Right lobe of liver (tissue), 6 donors: ENCODE data around the gene MTA1. TPM values are rescaled to one million over a fixed set of nuclear protein-coding genes. Genes with fewer than 3 reads are reported as not detected.

Experiments used
- ATAC-seq, 4 donors: fragments of 200-7000 bp; cut with Tn5 transposase; one replicate each; pipeline ENCODE4 v1.9.1; 2020; ENCODE audit warnings: mild to moderate bottlenecking in 4 of 4, moderate library complexity in 4 of 4
- DNase-seq, 3 donors: peaks; one replicate each; pipeline ENCODE4 v3.0.0-alpha.2; 2020
- H3K27ac ChIP-seq, 3 donors: fragments of 200-600 bp; one replicate each; pipeline ENCODE4 v1.8.0; 2022
- H3K27me3 ChIP-seq, 2 donors: fragments of 200-600 bp; one replicate each; pipeline ENCODE4 v1.8.0; 2022
- H3K36me3 ChIP-seq, 4 donors: fragments of 200-600 bp; sonication (generic) in 1 of 4; one replicate each; pipeline versions ENCODE4 v1.5.1 to v1.8.0; 2017 to 2022; ENCODE audit warnings: control low read depth in 1 of 4
- H3K4me1 ChIP-seq, 4 donors: fragments of 200-600 bp; sonication (generic) in 1 of 4; one replicate each; pipeline versions ENCODE4 v1.5.1 to v1.8.0; 2017 to 2022; ENCODE audit warnings: control low read depth in 1 of 4
- H3K4me3 ChIP-seq, 3 donors: fragments of 200-600 bp; one replicate each; pipeline ENCODE4 v1.8.0; 2022
- H3K9me3 ChIP-seq, 4 donors: fragments of 200-600 bp; sonication (generic) in 1 of 4; one replicate each; pipeline versions ENCODE4 v1.5.1 to v1.8.0; 2017 to 2022; ENCODE audit warnings: control low read depth in 1 of 4
- POLR2A ChIP-seq: fragments of 450-650 bp; IDR thresholded peaks from one replicate; pipeline ENCODE4 v1.6.1; 2017; ENCODE audit warnings: antibody characterized with exemption, mild to moderate bottlenecking
- WGBS: methylation state at CpG from one replicate; pipeline ENCODE4 v1.1.6; 2018; ENCODE audit warnings: low coverage, low lambda C conversion rate; ENCODE audit not compliant: insufficient coverage; ENCODE audit errors: missing lambda C conversion rate; 5-methylcytosine and 5-hydroxymethylcytosine counted together
- intact Hi-C, 2 donors: fragments of 100-400 bp; cut with DNase I; formaldehyde crosslinking; loops; one replicate each; pipeline versions ENCODE4 v1.11.2 to v1.14.1; 2022
- total RNA-seq, 6 experiments: library from RNA; depleted of rRNA in 2 of 6; stranded (reverse); fragments of >200 nt in 2 of 6; fragmentation: NEBNext Ultra II Directional in 3 of 6; extraction: Animal tissue kit (Norgen Biotek cat#: 25700) in 3 of 6; gene quantifications; one replicate each; pipeline versions ENCODE4 v1.1.0 to v1.2.4, GENCODE V29; 2016 to 2023
- TF ChIP-seq, protein P1 (sequence below), 4 donors: fragments of 200-600 bp in 3 of 4; fragments of 450-650 bp in 1 of 4; IDR thresholded peaks; one replicate each; pipeline versions ENCODE4 v1.5.1 to v1.8.0; 2016 to 2022; ENCODE audit warnings: antibody characterized with exemption in 4 of 4, mild to moderate bottlenecking in 2 of 4
- donor health status: DM: no; HTN: yes; CAD: no.
- donor health status: DM: no; HTN: no; CAD: no.
- donor health status: DM: no; HTN: no; CAD: no.
- donor health status: DM: no; HTN: yes; CAD: no.
- donor health status: DM: no; HTN: yes; CAD: no.

Gene MTA1
- total RNA-seq, 6 experiments from 2014 or later: 18.6 to 45.1 (median 29.2) TPM

DNA sequence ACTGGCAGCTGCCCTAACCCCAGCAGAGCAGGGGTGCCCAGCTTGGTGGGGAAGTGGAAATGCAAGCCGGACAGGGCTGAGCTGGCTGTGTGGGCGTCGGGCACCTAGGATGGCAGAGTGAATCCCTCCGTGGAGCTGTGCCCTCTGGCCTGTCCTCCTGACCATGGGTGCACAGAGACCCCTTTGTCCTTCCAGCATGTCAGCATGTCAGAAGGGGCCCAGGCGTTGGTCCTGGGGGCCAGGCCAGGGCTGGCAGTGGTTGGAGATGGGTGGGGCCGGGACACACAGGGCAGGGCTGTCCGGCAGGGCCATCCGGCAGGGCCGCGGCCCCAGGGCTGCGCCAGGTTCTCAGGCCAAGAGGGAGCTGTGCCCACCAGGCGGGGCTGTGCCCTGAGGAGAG, 30.1 kb upstream of the MTA1 start:
- Histone ChIP-seq H3K4me1 (no peaks in the 10 kb centered on the region), H3K27me3 (no peaks in the 10 kb centered on the region), H3K9me3 (no peaks in the 10 kb centered on the region), H3K4me3 (no peak overlapping the region), H3K36me3 (no peaks in the 10 kb centered on the region), H3K27ac (no peak overlapping the region)
- TF ChIP-seq POLR2A: no peak
- TF ChIP-seq, protein P1, sequence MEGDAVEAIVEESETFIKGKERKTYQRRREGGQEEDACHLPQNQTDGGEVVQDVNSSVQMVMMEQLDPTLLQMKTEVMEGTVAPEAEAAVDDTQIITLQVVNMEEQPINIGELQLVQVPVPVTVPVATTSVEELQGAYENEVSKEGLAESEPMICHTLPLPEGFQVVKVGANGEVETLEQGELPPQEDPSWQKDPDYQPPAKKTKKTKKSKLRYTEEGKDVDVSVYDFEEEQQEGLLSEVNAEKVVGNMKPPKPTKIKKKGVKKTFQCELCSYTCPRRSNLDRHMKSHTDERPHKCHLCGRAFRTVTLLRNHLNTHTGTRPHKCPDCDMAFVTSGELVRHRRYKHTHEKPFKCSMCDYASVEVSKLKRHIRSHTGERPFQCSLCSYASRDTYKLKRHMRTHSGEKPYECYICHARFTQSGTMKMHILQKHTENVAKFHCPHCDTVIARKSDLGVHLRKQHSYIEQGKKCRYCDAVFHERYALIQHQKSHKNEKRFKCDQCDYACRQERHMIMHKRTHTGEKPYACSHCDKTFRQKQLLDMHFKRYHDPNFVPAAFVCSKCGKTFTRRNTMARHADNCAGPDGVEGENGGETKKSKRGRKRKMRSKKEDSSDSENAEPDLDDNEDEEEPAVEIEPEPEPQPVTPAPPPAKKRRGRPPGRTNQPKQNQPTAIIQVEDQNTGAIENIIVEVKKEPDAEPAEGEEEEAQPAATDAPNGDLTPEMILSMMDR (IDR thresholded peaks at IDR 0.05): no peak
- DNase-seq (peak in 2 of 3 donors; percentile 27 to 45), ATAC-seq (peak in 2 of 4 donors; percentile 5 to 8)
- WGBS: no CpG with 5 or more reads among the region's 12 CpGs
- intact Hi-C loops: no loop called here

DNA sequence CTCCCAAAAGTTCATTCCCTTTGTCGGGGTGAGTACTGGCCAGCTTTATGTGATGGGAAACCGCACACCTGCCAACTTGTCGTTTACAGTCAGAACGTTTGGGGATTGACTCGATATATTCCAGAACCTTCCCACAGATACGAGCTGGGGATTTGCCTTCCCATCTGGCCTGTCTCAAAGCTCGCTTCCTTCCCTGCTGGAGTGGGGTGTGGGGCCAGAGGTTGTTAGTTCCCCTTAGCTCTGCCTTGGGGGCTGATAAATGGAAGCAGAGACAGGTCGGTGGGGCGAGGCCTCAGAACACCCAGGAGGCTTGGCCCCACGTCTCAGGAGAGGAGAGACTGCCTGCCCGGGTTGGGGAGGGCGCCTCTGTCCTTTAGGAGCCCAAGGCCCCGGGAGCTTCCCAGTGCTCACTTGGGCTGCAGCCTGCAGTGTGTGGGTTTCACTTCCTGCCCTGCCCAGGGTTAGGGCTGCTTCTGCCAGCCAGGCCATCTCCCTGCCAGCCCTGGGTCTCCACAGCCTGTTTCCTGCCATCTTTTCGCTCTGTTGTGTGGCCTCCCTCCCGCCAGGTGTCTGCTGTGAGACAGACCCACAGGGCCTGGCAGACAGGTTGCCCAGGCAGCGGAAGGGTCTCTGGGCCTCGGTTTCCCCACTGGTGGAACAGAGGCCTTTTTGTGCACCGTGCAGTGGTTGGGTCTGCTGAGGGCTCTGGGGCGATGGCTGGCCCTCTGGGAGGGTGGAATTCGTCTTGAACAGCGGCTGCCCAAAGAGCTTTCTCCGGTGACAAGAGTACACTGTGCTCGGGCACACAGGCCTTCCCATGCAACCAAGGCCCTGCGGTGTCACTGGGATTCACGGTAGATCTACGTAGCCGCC, 29.4 kb upstream of the MTA1 start:
- WGBS: 70% methylated on average over 7 of the region's 27 CpGs
- Histone ChIP-seq H3K36me3 (no peaks in the 10 kb centered on the region), H3K4me1 (no peaks in the 10 kb centered on the region), H3K4me3 (no peak overlapping the region), H3K9me3 (no peaks in the 10 kb centered on the region), H3K27ac (no peak overlapping the region), H3K27me3 (no peaks in the 10 kb centered on the region)
- peak; percentile 19 to 47 (median 30) for ATAC-seq
- peak in 2 of 3 donors; percentile 30 to 54 for DNase-seq
- intact Hi-C loops: no loop called here
- TF ChIP-seq, protein P1 (IDR thresholded peaks at IDR 0.05): no peak
- TF ChIP-seq POLR2A: no peak

DNA sequence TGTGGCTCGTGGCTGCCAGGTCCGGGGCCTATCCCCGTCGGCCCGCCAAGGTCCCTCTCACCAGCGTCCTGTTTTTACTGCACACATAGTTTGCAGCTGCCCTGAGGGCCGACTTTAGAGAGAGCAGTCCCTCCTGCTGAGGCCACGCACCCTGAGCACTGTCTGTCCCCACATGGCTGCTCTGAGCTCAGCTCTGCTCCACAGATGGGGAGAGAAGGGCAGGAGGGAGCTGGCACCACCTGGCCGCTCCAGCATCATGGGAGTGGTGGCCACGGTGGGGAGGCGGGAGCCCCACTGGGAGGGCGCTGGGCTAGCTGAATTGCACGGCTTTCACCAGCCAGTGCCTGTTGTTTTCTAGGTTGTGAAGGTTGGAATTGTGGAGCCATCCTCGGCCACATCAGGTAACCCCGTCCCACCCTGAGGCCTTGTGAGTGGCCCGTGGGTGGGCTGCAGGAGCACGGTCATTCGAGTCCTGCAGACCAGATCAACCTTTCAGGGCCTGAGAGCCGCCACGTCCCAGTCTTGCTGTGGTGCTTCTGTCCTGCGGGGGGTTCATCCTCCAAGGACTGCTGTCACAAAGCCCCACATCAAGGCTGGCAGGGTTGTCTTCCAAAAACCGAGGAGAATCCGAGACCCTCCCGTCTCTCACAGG, 28.7 kb upstream of the MTA1 start:
- no peak for DNase-seq
- Histone ChIP-seq H3K27ac (no peak overlapping the region), H3K4me3 (no peak overlapping the region), H3K4me1 (no peaks in the 10 kb centered on the region), H3K36me3 (no peaks in the 10 kb centered on the region), H3K9me3 (no peaks in the 10 kb centered on the region), H3K27me3 (no peaks in the 10 kb centered on the region)
- intact Hi-C loops: no loop called here
- TF ChIP-seq POLR2A: no peak
- TF ChIP-seq, protein P1 (IDR thresholded peaks at IDR 0.05): no peak
- ATAC-seq: no peak
- WGBS: no CpG with 5 or more reads among the region's 24 CpGs

DNA sequence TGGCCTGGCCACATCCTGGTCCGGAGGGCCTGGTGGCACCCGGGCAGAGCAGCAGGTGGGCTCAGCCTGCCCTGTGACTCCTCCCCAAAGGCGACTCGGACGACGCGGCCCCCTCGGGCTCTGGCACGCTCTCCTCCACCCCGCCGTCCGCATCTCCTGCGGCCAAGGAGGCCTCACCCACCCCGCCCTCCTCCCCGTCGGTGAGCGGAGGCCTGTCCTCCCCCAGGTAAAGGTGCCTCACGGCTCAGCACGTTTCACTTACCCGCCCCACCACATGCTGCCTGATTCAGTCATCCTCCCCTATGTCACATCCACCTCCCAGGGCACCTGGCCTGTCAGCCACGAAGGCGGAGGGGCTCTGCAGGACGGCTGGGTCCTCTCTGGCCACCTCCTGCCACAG, 28.1 kb upstream of the MTA1 start:
- H3K27ac ChIP-seq: no peak overlapping the region
- DNase-seq (no peak), ATAC-seq (no peak)
- TF ChIP-seq, protein P1 (IDR thresholded peaks at IDR 0.05): no peak
- H3K4me1 ChIP-seq: no peaks in the 10 kb centered on the region
- no peak overlapping the region for H3K4me3 ChIP-seq
- H3K27me3 ChIP-seq: no peaks in the 10 kb centered on the region
- H3K9me3 ChIP-seq: no peaks in the 10 kb centered on the region
- intact Hi-C loops: no loop called here
- no peaks in the 10 kb centered on the region for H3K36me3 ChIP-seq
- 80% methylated on average over 2 of the region's 23 CpGs for WGBS
